Gastrocnemius medialis (tissue), 4 donors: ENCODE measurements around the gene CAV2. TPM values are rescaled to one million over a fixed set of nuclear protein-coding genes. Genes with fewer than 3 reads are reported as not detected.
A peak's percentile ranks its signal among the peaks of the same experiment; 100 is the strongest.

ENCODE experiments used
- ATAC-seq, 2 donors: fragments of 150-250 bp; one replicate each; pipeline ENCODE4 v1.9.1; 2016
- DNase-seq, 2 donors: peaks; one replicate each; pipeline ENCODE4 v3.0.0-alpha.2; 2019
- H3K27ac ChIP-seq, 4 donors: fragments of 200-600 bp; sonication (generic); 1 replicate in 1 of 4; 2 replicates in 3 of 4; pipeline ENCODE4 v1.5.1; 2016 to 2018; ENCODE audit warnings: mild to moderate bottlenecking in 2 of 4, moderate library complexity in 1 of 4
- H3K27me3 ChIP-seq, 3 donors: fragments of 200-600 bp; sonication (generic) in 2 of 3; 1 replicate in 1 of 3; 2 replicates in 2 of 3; pipeline versions ENCODE4 v1.5.1 to v1.6.0; 2016 to 2019; ENCODE audit warnings: mild to moderate bottlenecking in 1 of 3, moderate library complexity in 1 of 3
- H3K36me3 ChIP-seq, 2 donors: fragments of 200-600 bp; sonication (generic) in 1 of 2; one replicate each; pipeline ENCODE4 v1.5.1; 2017 to 2018
- H3K4me1 ChIP-seq, 2 donors: fragments of 200-600 bp; sonication (generic) in 1 of 2; one replicate each; pipeline ENCODE4 v1.5.1; 2016 to 2017; ENCODE audit warnings: mild to moderate bottlenecking in 2 of 2
- H3K4me3 ChIP-seq, 4 donors: fragments of 200-600 bp; sonication (generic) in 3 of 4; 1 replicate in 1 of 4; 2 replicates in 3 of 4; pipeline ENCODE4 v1.5.1; 2016 to 2019; ENCODE audit warnings: mild to moderate bottlenecking in 2 of 4
- H3K9me3 ChIP-seq, 3 donors: fragments of 200-600 bp; sonication (generic) in 2 of 3; 1 replicate in 1 of 3; 2 replicates in 2 of 3; pipeline ENCODE4 v1.5.1; 2016 to 2019
- CTCF ChIP-seq, 5 experiments: fragments of 450-650 bp in 3 of 5; fragments of 200-600 bp in 2 of 5; sonication (generic) in 2 of 5; IDR thresholded peaks in 4 of 5; conservative IDR thresholded peaks in 1 of 5; 1 replicate in 4 of 5; 2 replicates in 1 of 5; pipeline ENCODE4 v1.5.1; 2016 to 2019; ENCODE audit warnings: antibody characterized with exemption in 5 of 5, mild to moderate bottlenecking in 3 of 5, moderate library complexity in 3 of 5
- POLR2A ChIP-seq, 2 donors: fragments of 450-650 bp; IDR thresholded peaks; one replicate each; pipeline ENCODE4 v1.6.1; 2017; ENCODE audit warnings: antibody characterized with exemption in 2 of 2, mild to moderate bottlenecking in 2 of 2, moderate library complexity in 2 of 2
- in situ Hi-C, 4 donors: fragments of 200-750 bp; cut with MboI; loops; one replicate each; pipeline versions ENCODE4 v1.15.0 to v1.8.0; 2017; ENCODE audit warnings: low sequenced_read_pairs in 4 of 4
- intact Hi-C: fragments of 100-400 bp; cut with DNase I; formaldehyde crosslinking; loops from one replicate; pipeline ENCODE4 v1.15.1; 2023; ENCODE audit warnings: low total_unique reads
- total RNA-seq, 4 donors: library from RNA; depleted of rRNA; stranded (reverse); fragments of >200 nt; gene quantifications; one replicate each; pipeline versions ENCODE4 v1.1.0 to v1.2.3, GENCODE V29; 2016

Gene CAV2
- total RNA-seq, 4 donors from 2014 or later: 12.7 to 26.2 (median 14.9) TPM

GRCh38 chr7:116500078-116500853 lies 728 bp downstream of the CAV2 start:
- Histone ChIP-seq H3K4me1 (peaks cover 0 to 6% of the 10 kb centered on the region in 2 donors), H3K9me3 (no peaks in the 10 kb centered on the region), H3K4me3 (peak overlapping the region; percentile 74 to 87 (median 78)), H3K27ac (peak overlapping the region; percentile 74 to 87 (median 83)), H3K27me3 (peaks cover 0 to 16% (median 11%) of the 10 kb centered on the region in 3 donors), H3K36me3 (no peaks in the 10 kb centered on the region)
- ATAC-seq (peak; percentile 31 to 36), DNase-seq (no peak)
- intact Hi-C loops: loop anchor here (2.0 kb wide), 1 partner anchor 25 kb away; the partner anchor contains the start of gene CAV1
- in situ Hi-C loops: no loop called here
- TF ChIP-seq POLR2A (IDR thresholded peaks at IDR 0.05) (no peak), CTCF (IDR thresholded peaks at IDR 0.05 in 4 of 5, conservative IDR thresholded peaks at IDR 0.05 in 1 of 5) (no peak)

- Histone ChIP-seq H3K4me1 (peaks cover 0 to 6% of the 10 kb centered on the region in 2 donors), H3K27ac (peak overlapping the region; percentile 74 to 87 (median 83)), H3K4me3 (peak overlapping the region; percentile 74 to 87 (median 78)), H3K27me3 (peaks cover 0 to 16% (median 11%) of the 10 kb centered on the region in 3 donors), H3K36me3 (no peaks in the 10 kb centered on the region), H3K9me3 (no peaks in the 10 kb centered on the region)
- TF ChIP-seq CTCF (IDR thresholded peaks at IDR 0.05 in 4 of 5, conservative IDR thresholded peaks at IDR 0.05 in 1 of 5): no peak
- no peak for TF ChIP-seq POLR2A (IDR thresholded peaks at IDR 0.05)
- no peak for ATAC-seq
- intact Hi-C loops: loop anchor here (2.0 kb wide), 1 partner anchor 23 kb away; the partner anchor contains the start of gene CAV1
- DNase-seq: no peak
- in situ Hi-C loops: no loop called here
Observed at GRCh38 chr7:116501425-116502167, 2.1 kb downstream of the CAV2 start.

DNA sequence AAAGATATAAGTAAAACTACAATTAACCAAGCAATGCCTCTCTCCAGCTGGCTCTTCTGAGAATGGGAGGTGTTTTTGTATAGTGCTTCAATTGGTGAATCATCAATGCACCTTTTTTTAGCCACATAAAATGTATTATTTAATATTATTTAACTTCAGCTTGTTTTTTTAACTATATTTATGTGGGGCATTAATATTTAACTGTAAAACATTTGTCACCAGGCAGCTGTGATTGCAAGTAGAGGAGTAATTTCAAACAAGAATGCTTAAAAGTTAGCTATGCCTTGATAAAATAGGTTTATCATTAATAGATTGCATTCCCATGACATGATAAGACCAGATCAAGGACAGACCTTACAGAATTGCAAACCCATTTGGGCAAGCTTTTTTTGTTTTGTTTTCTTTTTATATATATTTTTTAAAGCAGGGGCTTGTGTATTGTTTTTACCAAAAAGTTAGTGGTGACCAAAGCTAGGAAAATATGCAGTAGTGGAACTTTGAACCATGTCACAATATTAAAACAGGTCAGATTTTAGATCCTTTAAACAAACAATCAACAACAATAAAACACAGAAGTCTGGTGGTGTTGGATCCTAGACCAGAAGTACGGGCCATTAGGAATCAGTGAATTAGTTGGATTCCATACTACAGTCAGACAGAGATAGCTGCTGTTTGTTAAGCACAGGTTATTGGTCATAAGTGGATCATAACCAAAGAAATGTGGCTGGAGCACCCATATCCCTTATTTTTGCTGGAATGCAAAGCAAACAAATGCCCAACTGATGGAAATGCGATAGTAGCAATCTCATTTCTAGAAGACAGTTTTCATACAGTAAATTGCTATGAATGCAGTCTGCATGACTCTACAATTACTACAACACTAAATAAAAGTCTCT lies 2.9 kb downstream of the CAV2 start:
- in situ Hi-C loops (no loop called here), intact Hi-C loops (no loop called here)
- Histone ChIP-seq H3K27me3 (peaks cover 0 to 16% (median 11%) of the 10 kb centered on the region in 3 donors), H3K4me1 (peaks cover 0 to 6% of the 10 kb centered on the region in 2 donors), H3K4me3 (peak overlapping the region; percentile 74 to 87 (median 78)), H3K36me3 (no peaks in the 10 kb centered on the region), H3K27ac (peak overlapping the region; percentile 74 to 87 (median 83)), H3K9me3 (no peaks in the 10 kb centered on the region)
- ATAC-seq: no peak
- no peak for DNase-seq
- no peak for TF ChIP-seq CTCF (IDR thresholded peaks at IDR 0.05 in 4 of 5, conservative IDR thresholded peaks at IDR 0.05 in 1 of 5)
- no peak for TF ChIP-seq POLR2A (IDR thresholded peaks at IDR 0.05)

- Histone ChIP-seq H3K4me1 (peaks cover 0 to 6% of the 10 kb centered on the region in 2 donors), H3K27me3 (peaks cover 0 to 16% (median 11%) of the 10 kb centered on the region in 3 donors), H3K9me3 (no peaks in the 10 kb centered on the region), H3K27ac (peak overlapping the region; percentile 3 to 87 (median 62)), H3K4me3 (no peak overlapping the region), H3K36me3 (no peaks in the 10 kb centered on the region)
- in situ Hi-C loops (no loop called here), intact Hi-C loops (no loop called here)
- no peak for DNase-seq
- no peak for ATAC-seq
- TF ChIP-seq CTCF (IDR thresholded peaks at IDR 0.05 in 4 of 5, conservative IDR thresholded peaks at IDR 0.05 in 1 of 5): no peak
- no peak for TF ChIP-seq POLR2A (IDR thresholded peaks at IDR 0.05)
Observed at GRCh38 chr7:116503835-116504234, 4.3 kb downstream of the CAV2 start.
